HepG2 (cell line): ENCODE data around the gene IGFLR1. TPM values are rescaled to one million over a fixed set of nuclear protein-coding genes. Genes with fewer than 3 reads are reported as not detected.

Experiments used
- BCL6 ChIP-seq: IDR thresholded peaks from 2 replicates; pipeline ENCODE4 v1.6.1; 2016; ENCODE audit warnings: missing genetic modification reagents, missing compliant biosample characterization
- FOXK1 ChIP-seq: sonication (generic); formaldehyde crosslinking; IDR thresholded peaks from 2 replicates; pipeline ENCODE4 v1.4.0; 2020; ENCODE audit warnings: low read depth, missing genetic modification reagents, borderline replicate concordance
- HDAC1 ChIP-seq: sonication (generic); formaldehyde crosslinking; IDR thresholded peaks from 2 replicates; pipeline ENCODE4 v1.5.1; 2020; ENCODE audit warnings: mild to moderate bottlenecking, missing genetic modification reagents
- MIER2 ChIP-seq: IDR thresholded peaks from 2 replicates; pipeline ENCODE4 v1.6.1; 2016; ENCODE audit warnings: missing biosample characterization, missing genetic modification reagents
- NCOA2 ChIP-seq: sonication (generic); formaldehyde crosslinking; IDR thresholded peaks from 2 replicates; pipeline ENCODE4 v1.8.0; 2022; ENCODE audit warnings: inconsistent platforms
- RFXANK ChIP-seq: IDR thresholded peaks from 2 replicates; pipeline ENCODE4 v1.6.1; 2016
- SAP130 ChIP-seq: IDR thresholded peaks from 2 replicates; pipeline ENCODE4 v1.6.1; 2016; ENCODE audit warnings: low read depth
- SMC3 ChIP-seq: IDR thresholded peaks from 2 replicates; pipeline ENCODE4 v1.6.1; 2011; ENCODE audit warnings: low read length, improper control_type of control experiment
- SOX6 ChIP-seq, 2 experiments: fragments of 450-650 bp in 1 of 2; sonication (generic) in 1 of 2; formaldehyde crosslinking in 1 of 2; IDR thresholded peaks; 2 replicates each; pipeline versions ENCODE4 v1.4.0 to v1.6.1; 2017 to 2020; ENCODE audit warnings: antibody characterized with exemption in 1 of 2, mild to moderate bottlenecking in 1 of 2, missing genetic modification reagents in 1 of 2
- U2AF1 ChIP-seq: fragments of 200-400 bp; formaldehyde crosslinking; optimal IDR thresholded peaks from 2 replicates; pipeline ENCODE3; 2017; ENCODE audit warnings: mild to moderate bottlenecking, low read depth, low read length
- U2AF2 ChIP-seq: fragments of 200-400 bp; formaldehyde crosslinking; IDR thresholded peaks from 2 replicates; pipeline ENCODE4 v1.6.1; 2017; ENCODE audit warnings: low read depth, mild to moderate bottlenecking, low read length
- ZMYM2 ChIP-seq: sonication (generic); formaldehyde crosslinking; IDR thresholded peaks from 2 replicates; pipeline ENCODE4 v1.8.0; 2022; ENCODE audit warnings: mild to moderate bottlenecking, missing genetic modification reagents
- ZNF207 ChIP-seq: fragments of 450-650 bp; IDR thresholded peaks from 2 replicates; pipeline ENCODE4 v1.6.1; 2016; ENCODE audit warnings: antibody characterized with exemption, borderline replicate concordance
- ZNF232 ChIP-seq: sonication (generic); formaldehyde crosslinking; IDR thresholded peaks from 2 replicates; pipeline ENCODE4 v1.4.0; 2020; ENCODE audit warnings: missing genetic modification reagents, borderline replicate concordance
- ZNF788 ChIP-seq: sonication (generic); formaldehyde crosslinking; IDR thresholded peaks from 2 replicates; pipeline ENCODE4 v1.5.0; 2020; ENCODE audit warnings: mild to moderate bottlenecking, missing genetic modification reagents, borderline replicate concordance
- polyA plus RNA-seq, 8 experiments: library from polyadenylated mRNA; depleted of rRNA in 3 of 8; stranded (reverse) in 7 of 8; unstranded in 1 of 8; fragments of >200 nt; fragmentation: Illumina TruSeq in 4 of 8; extraction: Trizol in 4 of 8; gene quantifications; 2 replicates each; pipeline versions ENCODE4 v1.2.1 to v1.2.3, GENCODE V29; 2011 to 2016; ENCODE audit warnings: low read depth in 4 of 8, missing spikeins in 1 of 8, mixed read lengths in 1 of 8; ENCODE audit not compliant: insufficient read depth in 1 of 8
- total RNA-seq, 5 experiments: library from RNA; depleted of rRNA; stranded (reverse); fragments of >200 nt; fragmentation: Illumina TruSeq; extraction: Trizol; gene quantifications; 2 replicates each; pipeline ENCODE4 v1.2.3, GENCODE V29; 2016; ENCODE audit warnings: low read depth in 1 of 5
- TF ChIP-seq, protein P1 (sequence below): sonication (generic); formaldehyde crosslinking; IDR thresholded peaks from 2 replicates; pipeline ENCODE4 v1.8.1; 2023; ENCODE audit warnings: mild to moderate bottlenecking, missing genetic modification reagents, borderline replicate concordance
- TF ChIP-seq, protein P2 (sequence below): sonication (generic); formaldehyde crosslinking; IDR thresholded peaks from 2 replicates; pipeline ENCODE4 v1.8.0; 2022; ENCODE audit warnings: missing genetic modification reagents, mild to moderate bottlenecking, borderline replicate concordance
- TF ChIP-seq, protein P3 (sequence below): IDR thresholded peaks from 2 replicates; pipeline ENCODE4 v1.6.1; 2016
- TF ChIP-seq, protein P4 (sequence below): IDR thresholded peaks from 2 replicates; pipeline ENCODE4 v1.6.1; 2012; ENCODE audit warnings: low read depth, low read length, improper control_type of control experiment
- TF ChIP-seq, protein P5 (sequence below): sonication (generic); formaldehyde crosslinking; IDR thresholded peaks from 2 replicates; pipeline ENCODE4 v1.5.0; 2020; ENCODE audit warnings: missing genetic modification reagents
- TF ChIP-seq, protein P6 (sequence below): sonication (generic); IDR thresholded peaks from 2 replicates; pipeline ENCODE4 v1.6.1; 2016; ENCODE audit warnings: low read depth, borderline replicate concordance
- TF ChIP-seq, protein P7 (sequence below): sonication (generic); formaldehyde crosslinking; IDR thresholded peaks from 2 replicates; pipeline ENCODE4 v1.4.0; 2020; ENCODE audit warnings: missing genetic modification reagents

IGFLR1 gene
- total and polyA plus RNA-seq, 2 of the 13 experiments (the other 11 are each of a cell fraction or from before 2014, with no cell fraction given) = 5.4 to 8.9 TPM

DNA sequence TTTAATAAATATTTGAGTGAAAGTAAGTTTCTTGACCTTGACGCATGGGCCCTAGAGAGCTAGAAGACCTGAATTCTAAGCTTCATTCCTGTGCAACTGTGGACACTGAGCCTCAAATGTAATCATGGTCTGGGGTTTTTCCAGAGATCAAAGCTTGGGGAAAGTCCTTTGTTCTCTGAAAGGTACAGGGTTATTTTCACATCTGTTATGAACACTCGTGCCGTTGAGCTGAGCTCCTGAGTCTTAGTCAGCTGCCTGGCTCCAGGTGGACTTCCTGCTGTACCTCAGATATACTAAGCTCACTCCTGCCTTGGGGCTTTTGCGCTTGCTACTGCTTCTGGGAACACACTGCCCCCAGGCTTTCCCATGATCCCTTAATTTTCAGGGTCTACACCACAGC is 45.4 kb downstream of the IGFLR1 start (continued):
- TF ChIP-seq ZNF788 (no peak), ZMYM2 (CRISPR knock-in tag) (0 out of 2 replicates have a peak, but pooled peaks have one; percentile 25), MIER2 (CRISPR knock-in tag) (no peak), ZNF207 (no peak), U2AF1 (no peak), SMC3 (no peak), FOXK1 (CRISPR knock-in tag) (no peak), NCOA2 (CRISPR knock-in tag) (peak; percentile 31; the same call in 1 of the 2 replicates), ZNF232 (no peak), U2AF2 (no peak), BCL6 (CRISPR knock-in tag) (peak; percentile 64), SAP130 (peak; percentile 49), RFXANK (CRISPR knock-in tag) (no peak), HDAC1 (CRISPR knock-in tag) (peak; percentile 48; the same call in 1 of the 2 replicates), SOX6 (IDR thresholded peaks at IDR 0.05) (no peak), SOX6 (CRISPR knock-in tag; IDR thresholded peaks at IDR 0.05) (peak; percentile 87)
- TF ChIP-seq, protein P1, sequence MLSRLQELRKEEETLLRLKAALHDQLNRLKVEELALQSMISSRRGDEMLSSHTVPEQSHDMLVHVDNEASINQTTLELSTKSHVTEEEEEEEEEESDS (CRISPR knock-in tag) = no peak
- TF ChIP-seq, protein P2, sequence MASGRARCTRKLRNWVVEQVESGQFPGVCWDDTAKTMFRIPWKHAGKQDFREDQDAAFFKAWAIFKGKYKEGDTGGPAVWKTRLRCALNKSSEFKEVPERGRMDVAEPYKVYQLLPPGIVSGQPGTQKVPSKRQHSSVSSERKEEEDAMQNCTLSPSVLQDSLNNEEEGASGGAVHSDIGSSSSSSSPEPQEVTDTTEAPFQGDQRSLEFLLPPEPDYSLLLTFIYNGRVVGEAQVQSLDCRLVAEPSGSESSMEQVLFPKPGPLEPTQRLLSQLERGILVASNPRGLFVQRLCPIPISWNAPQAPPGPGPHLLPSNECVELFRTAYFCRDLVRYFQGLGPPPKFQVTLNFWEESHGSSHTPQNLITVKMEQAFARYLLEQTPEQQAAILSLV (CRISPR knock-in tag) = no peak
- TF ChIP-seq, protein P3, sequence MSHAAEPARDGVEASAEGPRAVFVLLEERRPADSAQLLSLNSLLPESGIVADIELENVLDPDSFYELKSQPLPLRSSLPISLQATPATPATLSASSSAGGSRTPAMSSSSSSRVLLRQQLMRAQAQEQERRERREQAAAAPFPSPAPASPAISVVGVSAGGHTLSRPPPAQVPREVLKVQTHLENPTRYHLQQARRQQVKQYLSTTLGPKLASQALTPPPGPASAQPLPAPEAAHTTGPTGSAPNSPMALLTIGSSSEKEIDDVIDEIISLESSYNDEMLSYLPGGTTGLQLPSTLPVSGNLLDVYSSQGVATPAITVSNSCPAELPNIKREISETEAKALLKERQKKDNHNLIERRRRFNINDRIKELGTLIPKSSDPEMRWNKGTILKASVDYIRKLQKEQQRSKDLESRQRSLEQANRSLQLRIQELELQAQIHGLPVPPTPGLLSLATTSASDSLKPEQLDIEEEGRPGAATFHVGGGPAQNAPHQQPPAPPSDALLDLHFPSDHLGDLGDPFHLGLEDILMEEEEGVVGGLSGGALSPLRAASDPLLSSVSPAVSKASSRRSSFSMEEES (CRISPR knock-in tag) = 0 out of 2 replicates have a peak, but pooled peaks have one; percentile 47
- TF ChIP-seq, protein P4, sequence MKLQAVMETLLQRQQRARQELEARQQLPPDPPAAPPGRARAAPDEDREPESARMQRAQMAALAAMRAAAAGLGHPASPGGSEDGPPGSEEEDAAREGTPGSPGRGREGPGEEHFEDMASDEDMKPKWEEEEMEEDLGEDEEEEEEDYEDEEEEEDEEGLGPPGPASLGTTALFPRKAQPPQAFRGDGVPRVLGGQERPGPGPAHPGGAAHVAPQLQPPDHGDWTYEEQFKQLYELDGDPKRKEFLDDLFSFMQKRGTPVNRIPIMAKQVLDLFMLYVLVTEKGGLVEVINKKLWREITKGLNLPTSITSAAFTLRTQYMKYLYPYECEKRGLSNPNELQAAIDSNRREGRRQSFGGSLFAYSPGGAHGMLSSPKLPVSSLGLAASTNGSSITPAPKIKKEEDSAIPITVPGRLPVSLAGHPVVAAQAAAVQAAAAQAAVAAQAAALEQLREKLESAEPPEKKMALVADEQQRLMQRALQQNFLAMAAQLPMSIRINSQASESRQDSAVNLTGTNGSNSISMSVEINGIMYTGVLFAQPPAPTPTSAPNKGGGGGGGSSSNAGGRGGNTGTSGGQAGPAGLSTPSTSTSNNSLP = no peak
- TF ChIP-seq, protein P5, sequence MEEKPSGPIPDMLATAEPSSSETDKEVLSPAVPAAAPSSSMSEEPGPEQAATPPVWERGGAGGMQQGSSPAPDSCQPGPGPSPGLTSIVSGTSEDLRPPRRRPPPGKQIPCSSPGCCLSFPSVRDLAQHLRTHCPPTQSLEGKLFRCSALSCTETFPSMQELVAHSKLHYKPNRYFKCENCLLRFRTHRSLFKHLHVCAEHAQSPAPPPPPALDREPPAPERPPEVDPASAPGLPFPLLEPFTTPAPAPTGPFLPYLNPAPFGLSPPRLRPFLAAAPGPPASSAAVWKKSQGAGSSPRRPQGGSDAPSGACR (CRISPR knock-in tag) = 0 out of 2 replicates have a peak, but pooled peaks have one; percentile 42
- TF ChIP-seq, protein P6, sequence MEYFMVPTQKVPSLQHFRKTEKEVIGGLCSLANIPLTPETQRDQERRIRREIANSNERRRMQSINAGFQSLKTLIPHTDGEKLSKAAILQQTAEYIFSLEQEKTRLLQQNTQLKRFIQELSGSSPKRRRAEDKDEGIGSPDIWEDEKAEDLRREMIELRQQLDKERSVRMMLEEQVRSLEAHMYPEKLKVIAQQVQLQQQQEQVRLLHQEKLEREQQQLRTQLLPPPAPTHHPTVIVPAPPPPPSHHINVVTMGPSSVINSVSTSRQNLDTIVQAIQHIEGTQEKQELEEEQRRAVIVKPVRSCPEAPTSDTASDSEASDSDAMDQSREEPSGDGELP = peak; percentile 79; the same call in 1 of the 2 replicates
- TF ChIP-seq, protein P7, sequence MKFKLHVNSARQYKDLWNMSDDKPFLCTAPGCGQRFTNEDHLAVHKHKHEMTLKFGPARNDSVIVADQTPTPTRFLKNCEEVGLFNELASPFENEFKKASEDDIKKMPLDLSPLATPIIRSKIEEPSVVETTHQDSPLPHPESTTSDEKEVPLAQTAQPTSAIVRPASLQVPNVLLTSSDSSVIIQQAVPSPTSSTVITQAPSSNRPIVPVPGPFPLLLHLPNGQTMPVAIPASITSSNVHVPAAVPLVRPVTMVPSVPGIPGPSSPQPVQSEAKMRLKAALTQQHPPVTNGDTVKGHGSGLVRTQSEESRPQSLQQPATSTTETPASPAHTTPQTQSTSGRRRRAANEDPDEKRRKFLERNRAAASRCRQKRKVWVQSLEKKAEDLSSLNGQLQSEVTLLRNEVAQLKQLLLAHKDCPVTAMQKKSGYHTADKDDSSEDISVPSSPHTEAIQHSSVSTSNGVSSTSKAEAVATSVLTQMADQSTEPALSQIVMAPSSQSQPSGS (CRISPR knock-in tag) = no peak
